HCT116 (cell line): Measurements from ENCODE around the gene SLC16A10.

Source experiments
- POLR2AphosphoS5 ChIP-seq: IDR thresholded peaks from 2 replicates; pipeline ENCODE4 v1.6.1; 2011; ENCODE audit warnings: mild to moderate bottlenecking, low read depth, low read length, moderate library complexity
- SP1 ChIP-seq: IDR thresholded peaks from 2 replicates; pipeline ENCODE4 v1.6.1; 2012; ENCODE audit warnings: low read depth
- TF ChIP-seq, protein P1 (sequence below): IDR thresholded peaks from 2 replicates; pipeline ENCODE4 v1.6.1; 2012; ENCODE audit warnings: low read depth
- TF ChIP-seq, protein P2 (sequence below), 3 experiments: fragments of 200-600 bp in 1 of 3; sonication (generic) in 1 of 3; IDR thresholded peaks in 2 of 3; conservative IDR thresholded peaks in 1 of 3; 2 replicates each; pipeline ENCODE4 v1.5.1; 2012 to 2017; ENCODE audit warnings: low read depth in 2 of 3, low read length in 2 of 3, antibody characterized with exemption in 1 of 3, borderline replicate concordance in 1 of 3, control low read depth in 1 of 3, mild to moderate bottlenecking in 1 of 3, mixed read lengths in 1 of 3, mixed run types in 1 of 3, moderate library complexity in 1 of 3; ENCODE audit not compliant: insufficient read depth in 1 of 3
- TF ChIP-seq, protein P3 (sequence below): IDR thresholded peaks from 2 replicates; pipeline ENCODE4 v1.6.1; 2012

DNA sequence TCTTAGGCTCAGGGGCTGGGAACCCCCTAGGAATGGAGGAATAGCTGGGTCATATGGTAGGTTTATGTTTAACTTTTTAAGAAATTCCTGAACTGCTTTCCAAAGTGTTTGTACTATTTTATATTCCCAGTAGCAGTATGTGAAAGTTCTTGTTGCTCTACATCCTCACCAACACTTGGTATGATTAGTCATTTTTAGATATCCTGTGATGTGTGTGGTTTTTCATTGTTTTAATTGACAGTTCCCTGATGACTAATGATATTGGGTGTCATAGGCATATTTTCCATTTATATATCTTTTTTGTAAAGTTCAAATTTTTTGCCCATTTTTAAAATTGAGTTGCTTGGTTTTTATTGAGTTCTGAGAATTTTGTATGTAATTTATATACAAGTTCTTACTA, 72.3 kb downstream of the SLC16A10 start:
- TF ChIP-seq, protein P1, sequence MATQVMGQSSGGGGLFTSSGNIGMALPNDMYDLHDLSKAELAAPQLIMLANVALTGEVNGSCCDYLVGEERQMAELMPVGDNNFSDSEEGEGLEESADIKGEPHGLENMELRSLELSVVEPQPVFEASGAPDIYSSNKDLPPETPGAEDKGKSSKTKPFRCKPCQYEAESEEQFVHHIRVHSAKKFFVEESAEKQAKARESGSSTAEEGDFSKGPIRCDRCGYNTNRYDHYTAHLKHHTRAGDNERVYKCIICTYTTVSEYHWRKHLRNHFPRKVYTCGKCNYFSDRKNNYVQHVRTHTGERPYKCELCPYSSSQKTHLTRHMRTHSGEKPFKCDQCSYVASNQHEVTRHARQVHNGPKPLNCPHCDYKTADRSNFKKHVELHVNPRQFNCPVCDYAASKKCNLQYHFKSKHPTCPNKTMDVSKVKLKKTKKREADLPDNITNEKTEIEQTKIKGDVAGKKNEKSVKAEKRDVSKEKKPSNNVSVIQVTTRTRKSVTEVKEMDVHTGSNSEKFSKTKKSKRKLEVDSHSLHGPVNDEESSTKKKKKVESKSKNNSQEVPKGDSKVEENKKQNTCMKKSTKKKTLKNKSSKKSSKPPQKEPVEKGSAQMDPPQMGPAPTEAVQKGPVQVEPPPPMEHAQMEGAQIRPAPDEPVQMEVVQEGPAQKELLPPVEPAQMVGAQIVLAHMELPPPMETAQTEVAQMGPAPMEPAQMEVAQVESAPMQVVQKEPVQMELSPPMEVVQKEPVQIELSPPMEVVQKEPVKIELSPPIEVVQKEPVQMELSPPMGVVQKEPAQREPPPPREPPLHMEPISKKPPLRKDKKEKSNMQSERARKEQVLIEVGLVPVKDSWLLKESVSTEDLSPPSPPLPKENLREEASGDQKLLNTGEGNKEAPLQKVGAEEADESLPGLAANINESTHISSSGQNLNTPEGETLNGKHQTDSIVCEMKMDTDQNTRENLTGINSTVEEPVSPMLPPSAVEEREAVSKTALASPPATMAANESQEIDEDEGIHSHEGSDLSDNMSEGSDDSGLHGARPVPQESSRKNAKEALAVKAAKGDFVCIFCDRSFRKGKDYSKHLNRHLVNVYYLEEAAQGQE = no peak
- TF ChIP-seq SP1 = no peak
- TF ChIP-seq POLR2AphosphoS5 = no peak
- TF ChIP-seq, protein P2, sequence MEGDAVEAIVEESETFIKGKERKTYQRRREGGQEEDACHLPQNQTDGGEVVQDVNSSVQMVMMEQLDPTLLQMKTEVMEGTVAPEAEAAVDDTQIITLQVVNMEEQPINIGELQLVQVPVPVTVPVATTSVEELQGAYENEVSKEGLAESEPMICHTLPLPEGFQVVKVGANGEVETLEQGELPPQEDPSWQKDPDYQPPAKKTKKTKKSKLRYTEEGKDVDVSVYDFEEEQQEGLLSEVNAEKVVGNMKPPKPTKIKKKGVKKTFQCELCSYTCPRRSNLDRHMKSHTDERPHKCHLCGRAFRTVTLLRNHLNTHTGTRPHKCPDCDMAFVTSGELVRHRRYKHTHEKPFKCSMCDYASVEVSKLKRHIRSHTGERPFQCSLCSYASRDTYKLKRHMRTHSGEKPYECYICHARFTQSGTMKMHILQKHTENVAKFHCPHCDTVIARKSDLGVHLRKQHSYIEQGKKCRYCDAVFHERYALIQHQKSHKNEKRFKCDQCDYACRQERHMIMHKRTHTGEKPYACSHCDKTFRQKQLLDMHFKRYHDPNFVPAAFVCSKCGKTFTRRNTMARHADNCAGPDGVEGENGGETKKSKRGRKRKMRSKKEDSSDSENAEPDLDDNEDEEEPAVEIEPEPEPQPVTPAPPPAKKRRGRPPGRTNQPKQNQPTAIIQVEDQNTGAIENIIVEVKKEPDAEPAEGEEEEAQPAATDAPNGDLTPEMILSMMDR (IDR thresholded peaks at IDR 0.05 in 2 of 3, conservative IDR thresholded peaks at IDR 0.05 in 1 of 3; ENCODE audit: borderline replicate concordance in 1 of 3, insufficient read depth in 1 of 3, low read depth in 2 of 3, low read length in 2 of 3) = no peak
- TF ChIP-seq, protein P3, sequence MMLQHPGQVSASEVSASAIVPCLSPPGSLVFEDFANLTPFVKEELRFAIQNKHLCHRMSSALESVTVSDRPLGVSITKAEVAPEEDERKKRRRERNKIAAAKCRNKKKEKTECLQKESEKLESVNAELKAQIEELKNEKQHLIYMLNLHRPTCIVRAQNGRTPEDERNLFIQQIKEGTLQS = no peak
